Stomach smooth muscle (tissue), 2 donors: ENCODE data around the gene ADAMTS9.

Experiments used
- H3K27ac ChIP-seq: one replicate; pipeline ENCODE4 v1.7.0; 2013; ENCODE audit warnings: mild to moderate bottlenecking, low read length, inconsistent platforms
- H3K27me3 ChIP-seq, 2 donors: one replicate each; pipeline ENCODE4 v1.7.0; 2013; ENCODE audit warnings: low read length in 2 of 2; ENCODE audit not compliant: insufficient read depth in 2 of 2, control insufficient read depth in 1 of 2
- H3K36me3 ChIP-seq, 2 donors: one replicate each; pipeline ENCODE4 v1.7.0; 2013; ENCODE audit warnings: low read length in 2 of 2; ENCODE audit not compliant: control insufficient read depth in 2 of 2, insufficient read depth in 2 of 2
- H3K4me1 ChIP-seq: one replicate; pipeline ENCODE4 v1.7.0; 2013; ENCODE audit warnings: low read length; ENCODE audit not compliant: control insufficient read depth, insufficient read depth
- H3K4me3 ChIP-seq, 2 donors: one replicate each; pipeline ENCODE4 v1.7.0; 2013; ENCODE audit warnings: low read length in 2 of 2
- H3K9ac ChIP-seq, 2 donors: one replicate each; pipeline ENCODE4 v1.7.0; 2013; ENCODE audit warnings: low read length in 2 of 2, mild to moderate bottlenecking in 1 of 2
- H3K9me3 ChIP-seq, 2 donors: one replicate each; pipeline ENCODE4 v1.7.0; 2013; ENCODE audit warnings: low read length in 2 of 2; ENCODE audit not compliant: control insufficient read depth in 2 of 2
- donor health status: healthy.
- donor health status: Pancreatic carcinoma.

ADAMTS9 gene

GRCh38 chr3:64638511-64638910, 49.3 kb downstream of the ADAMTS9 start:
- Histone ChIP-seq H3K9me3 (no peaks in the 10 kb centered on the region), H3K4me1 (no peaks in the 10 kb centered on the region), H3K27ac (no peak overlapping the region), H3K9ac (no peak overlapping the region), H3K27me3 (no peaks in the 10 kb centered on the region), H3K36me3 (peaks cover 0 to 2% of the 10 kb centered on the region in 2 donors), H3K4me3 (no peak overlapping the region)

GRCh38 chr3:64634417-64634816, 53.4 kb downstream of the ADAMTS9 start:
- H3K36me3 ChIP-seq = peaks cover 0 to 5% of the 10 kb centered on the region in 2 donors
- H3K27ac ChIP-seq = no peak overlapping the region

GRCh38 chr3:64631951-64632350, 55.8 kb downstream of the ADAMTS9 start:
- H3K4me3 ChIP-seq = no peak overlapping the region
- H3K27me3 ChIP-seq = no peaks in the 10 kb centered on the region
- peaks cover 0 to 5% of the 10 kb centered on the region in 2 donors for H3K36me3 ChIP-seq
- H3K27ac ChIP-seq = no peak overlapping the region
- no peak overlapping the region for H3K9ac ChIP-seq
- H3K9me3 ChIP-seq = no peaks in the 10 kb centered on the region
- no peaks in the 10 kb centered on the region for H3K4me1 ChIP-seq

More at GRCh38 chr3:64634417-64634816, 53.4 kb downstream of the ADAMTS9 start:
- Histone ChIP-seq H3K4me1 (no peaks in the 10 kb centered on the region), H3K4me3 (no peak overlapping the region), H3K9me3 (no peaks in the 10 kb centered on the region), H3K27me3 (no peaks in the 10 kb centered on the region), H3K9ac (no peak overlapping the region)

GRCh38 chr3:64627471-64628321, 60.1 kb downstream of the ADAMTS9 start:
- H3K27me3 ChIP-seq = no peaks in the 10 kb centered on the region
- no peaks in the 10 kb centered on the region for H3K9me3 ChIP-seq
- no peak overlapping the region for H3K4me3 ChIP-seq
- no peak overlapping the region for H3K9ac ChIP-seq
- no peaks in the 10 kb centered on the region for H3K4me1 ChIP-seq
- H3K36me3 ChIP-seq = no peaks in the 10 kb centered on the region
- no peak overlapping the region for H3K27ac ChIP-seq

GRCh38 chr3:64627042-64627441, 60.8 kb downstream of the ADAMTS9 start:
- Histone ChIP-seq H3K27ac (no peak overlapping the region), H3K9me3 (no peaks in the 10 kb centered on the region), H3K4me1 (no peaks in the 10 kb centered on the region), H3K4me3 (no peak overlapping the region), H3K9ac (no peak overlapping the region), H3K27me3 (no peaks in the 10 kb centered on the region), H3K36me3 (peaks cover 0 to 2% of the 10 kb centered on the region in 2 donors)

GRCh38 chr3:64625381-64625780, 62.4 kb downstream of the ADAMTS9 start:
- no peak overlapping the region for H3K4me3 ChIP-seq
- no peaks in the 10 kb centered on the region for H3K4me1 ChIP-seq
- no peaks in the 10 kb centered on the region for H3K9me3 ChIP-seq
- peaks cover 0 to 2% of the 10 kb centered on the region in 2 donors for H3K36me3 ChIP-seq
- no peaks in the 10 kb centered on the region for H3K27me3 ChIP-seq
- no peak overlapping the region for H3K27ac ChIP-seq
- H3K9ac ChIP-seq = no peak overlapping the region

- H3K27ac ChIP-seq = no peak overlapping the region
- peaks cover 0 to 2% of the 10 kb centered on the region in 2 donors for H3K36me3 ChIP-seq
- no peaks in the 10 kb centered on the region for H3K27me3 ChIP-seq
- no peak overlapping the region for H3K4me3 ChIP-seq
- no peaks in the 10 kb centered on the region for H3K9me3 ChIP-seq
- H3K4me1 ChIP-seq = no peaks in the 10 kb centered on the region
- H3K9ac ChIP-seq = no peak overlapping the region
Measured at GRCh38 chr3:64623125-64623524, 64.7 kb downstream of the ADAMTS9 start.

- Histone ChIP-seq H3K27me3 (no peaks in the 10 kb centered on the region), H3K36me3 (peaks cover 0 to 2% of the 10 kb centered on the region in 2 donors), H3K9ac (no peak overlapping the region), H3K4me1 (no peaks in the 10 kb centered on the region), H3K9me3 (no peaks in the 10 kb centered on the region), H3K4me3 (no peak overlapping the region), H3K27ac (no peak overlapping the region)
Measured at GRCh38 chr3:64621726-64622395, 65.9 kb downstream of the ADAMTS9 start.

- H3K9me3 ChIP-seq = no peaks in the 10 kb centered on the region
- no peak overlapping the region for H3K4me3 ChIP-seq
- H3K27ac ChIP-seq = no peak overlapping the region
- peaks cover 0 to 2% of the 10 kb centered on the region in 2 donors for H3K36me3 ChIP-seq
- no peaks in the 10 kb centered on the region for H3K4me1 ChIP-seq
- H3K9ac ChIP-seq = no peak overlapping the region
- H3K27me3 ChIP-seq = no peaks in the 10 kb centered on the region
Measured at GRCh38 chr3:64621275-64621674, 66.5 kb downstream of the ADAMTS9 start.

- Histone ChIP-seq H3K4me3 (no peak overlapping the region), H3K27me3 (no peaks in the 10 kb centered on the region), H3K9me3 (no peaks in the 10 kb centered on the region), H3K36me3 (peaks cover 2 to 4% of the 10 kb centered on the region in 2 donors), H3K4me1 (no peaks in the 10 kb centered on the region), H3K9ac (no peak overlapping the region), H3K27ac (no peak overlapping the region)
Measured at GRCh38 chr3:64620020-64620419, 67.8 kb downstream of the ADAMTS9 start.

- H3K4me3 ChIP-seq = no peak overlapping the region
- no peak overlapping the region for H3K27ac ChIP-seq
- peaks cover 2 to 6% of the 10 kb centered on the region in 2 donors for H3K36me3 ChIP-seq
- H3K27me3 ChIP-seq = no peaks in the 10 kb centered on the region
- H3K9me3 ChIP-seq = no peaks in the 10 kb centered on the region
- H3K9ac ChIP-seq = no peak overlapping the region
- no peaks in the 10 kb centered on the region for H3K4me1 ChIP-seq
Measured at GRCh38 chr3:64619216-64619615, 68.6 kb downstream of the ADAMTS9 start.
